ENCODE data around the gene NMNAT3.

NMNAT3 gene

GRCh38 chr3:139572847-139573672 is 104.7 kb downstream of the NMNAT3 start:
- no peaks in the 10 kb centered on the region for H3K79me2 ChIP-seq (ENCODE audit: control insufficient read depth, low read length)
- no peak overlapping the region for H3K27ac ChIP-seq (ENCODE audit: low read depth, low read length)
- no peaks in the 10 kb centered on the region; the same call in 1 of the 2 replicates for H3K27me3 ChIP-seq (ENCODE audit: control insufficient read depth, low read length)
- no peak overlapping the region for H3K4me2 ChIP-seq (ENCODE audit: low read length)
- no peaks in the 10 kb centered on the region for H4K20me1 ChIP-seq (ENCODE audit: control insufficient read depth, insufficient read depth, low read depth, low read length)
- no peak overlapping the region for H3K4me3 ChIP-seq (ENCODE audit: low read length)
- no peaks in the 10 kb centered on the region for H3K4me1 ChIP-seq (ENCODE audit: control insufficient read depth, low read length)
- H3K9me2 ChIP-seq (replicated peaks; ENCODE audit: control insufficient read depth, low read length), result no peaks in the 10 kb centered on the region
- H3K36me3 ChIP-seq (ENCODE audit: control insufficient read depth, low read length), result no peaks in the 10 kb centered on the region
- H3K9me3 ChIP-seq (ENCODE audit: control insufficient read depth, insufficient read depth, low read length), result no peaks in the 10 kb centered on the region
- H3F3A ChIP-seq (ENCODE audit: control insufficient read depth, insufficient read depth), result no peaks in the 10 kb centered on the region
- TF ChIP-seq, protein P1, sequence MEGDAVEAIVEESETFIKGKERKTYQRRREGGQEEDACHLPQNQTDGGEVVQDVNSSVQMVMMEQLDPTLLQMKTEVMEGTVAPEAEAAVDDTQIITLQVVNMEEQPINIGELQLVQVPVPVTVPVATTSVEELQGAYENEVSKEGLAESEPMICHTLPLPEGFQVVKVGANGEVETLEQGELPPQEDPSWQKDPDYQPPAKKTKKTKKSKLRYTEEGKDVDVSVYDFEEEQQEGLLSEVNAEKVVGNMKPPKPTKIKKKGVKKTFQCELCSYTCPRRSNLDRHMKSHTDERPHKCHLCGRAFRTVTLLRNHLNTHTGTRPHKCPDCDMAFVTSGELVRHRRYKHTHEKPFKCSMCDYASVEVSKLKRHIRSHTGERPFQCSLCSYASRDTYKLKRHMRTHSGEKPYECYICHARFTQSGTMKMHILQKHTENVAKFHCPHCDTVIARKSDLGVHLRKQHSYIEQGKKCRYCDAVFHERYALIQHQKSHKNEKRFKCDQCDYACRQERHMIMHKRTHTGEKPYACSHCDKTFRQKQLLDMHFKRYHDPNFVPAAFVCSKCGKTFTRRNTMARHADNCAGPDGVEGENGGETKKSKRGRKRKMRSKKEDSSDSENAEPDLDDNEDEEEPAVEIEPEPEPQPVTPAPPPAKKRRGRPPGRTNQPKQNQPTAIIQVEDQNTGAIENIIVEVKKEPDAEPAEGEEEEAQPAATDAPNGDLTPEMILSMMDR (IDR thresholded peaks at IDR 0.05; ENCODE audit: low read depth, low read length, poor library complexity, severe bottlenecking), result no peak
- TF ChIP-seq EZH2phosphoT487 (IDR thresholded peaks at IDR 0.05; ENCODE audit: borderline replicate concordance, low read length), result no peak

DNA sequence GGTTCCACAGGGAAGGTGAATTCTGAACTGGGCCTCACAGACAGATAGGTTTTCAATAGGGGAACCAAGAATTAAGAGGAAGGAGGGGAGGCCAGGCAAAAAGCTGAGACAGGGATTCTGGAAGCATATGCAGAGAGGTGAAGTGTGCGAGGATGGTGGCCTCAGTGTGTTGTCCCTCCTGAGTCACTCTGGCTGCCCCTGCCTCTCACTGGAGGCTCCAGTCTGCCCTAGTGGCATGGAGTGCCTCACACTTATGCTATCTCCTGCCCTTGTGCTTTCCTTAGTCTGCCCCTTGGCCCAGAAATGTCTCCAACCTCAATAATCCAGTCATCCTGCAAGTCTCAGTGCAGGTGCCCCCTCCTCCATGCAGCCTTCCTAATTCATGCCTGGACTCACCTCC is 106.1 kb downstream of the NMNAT3 start:
- Histone ChIP-seq H3K4me2 (ENCODE audit: low read length) (no peak overlapping the region), H3K4me3 (ENCODE audit: low read length) (no peak overlapping the region), H3K27ac (ENCODE audit: low read depth, low read length) (no peak overlapping the region), H4K20me1 (ENCODE audit: control insufficient read depth, insufficient read depth, low read depth, low read length) (no peaks in the 10 kb centered on the region), H3K9me3 (ENCODE audit: control insufficient read depth, insufficient read depth, low read length) (no peaks in the 10 kb centered on the region), H3K4me1 (ENCODE audit: control insufficient read depth, low read length) (no peaks in the 10 kb centered on the region), H3K27me3 (ENCODE audit: control insufficient read depth, low read length) (no peaks in the 10 kb centered on the region; the same call in 1 of the 2 replicates), H3F3A (ENCODE audit: control insufficient read depth, insufficient read depth) (no peaks in the 10 kb centered on the region), H3K9me2 (replicated peaks; ENCODE audit: control insufficient read depth, low read length) (no peaks in the 10 kb centered on the region), H3K36me3 (ENCODE audit: control insufficient read depth, low read length) (no peaks in the 10 kb centered on the region), H3K79me2 (ENCODE audit: control insufficient read depth, low read length) (no peaks in the 10 kb centered on the region)
- TF ChIP-seq EZH2phosphoT487 (IDR thresholded peaks at IDR 0.05; ENCODE audit: borderline replicate concordance, low read length), result no peak
- TF ChIP-seq, protein P1 (IDR thresholded peaks at IDR 0.05; ENCODE audit: low read depth, low read length, poor library complexity, severe bottlenecking), result no peak

GRCh38 chr3:139564294-139564861 is 113.4 kb downstream of the NMNAT3 start:
- no peak overlapping the region for H3K27ac ChIP-seq (ENCODE audit: low read depth, low read length)
- H3K4me1 ChIP-seq (ENCODE audit: control insufficient read depth, low read length), result no peaks in the 10 kb centered on the region
- H3K4me3 ChIP-seq (ENCODE audit: low read length), result no peak overlapping the region
- H3K9me2 ChIP-seq (replicated peaks; ENCODE audit: control insufficient read depth, low read length), result no peaks in the 10 kb centered on the region
- no peaks in the 10 kb centered on the region for H3K36me3 ChIP-seq (ENCODE audit: control insufficient read depth, low read length)
- H4K20me1 ChIP-seq (ENCODE audit: control insufficient read depth, insufficient read depth, low read depth, low read length), result no peaks in the 10 kb centered on the region
- no peak overlapping the region for H3K4me2 ChIP-seq (ENCODE audit: low read length)
- no peaks in the 10 kb centered on the region for H3F3A ChIP-seq (ENCODE audit: control insufficient read depth, insufficient read depth)
- H3K27me3 ChIP-seq (ENCODE audit: control insufficient read depth, low read length), result no peaks in the 10 kb centered on the region
- H3K9me3 ChIP-seq (ENCODE audit: control insufficient read depth, insufficient read depth, low read length), result no peaks in the 10 kb centered on the region
- TF ChIP-seq EZH2phosphoT487 (IDR thresholded peaks at IDR 0.05; ENCODE audit: borderline replicate concordance, low read length), result no peak
- TF ChIP-seq, protein P1 (IDR thresholded peaks at IDR 0.05; ENCODE audit: low read depth, low read length, poor library complexity, severe bottlenecking), result no peak
- H3K79me2 ChIP-seq (ENCODE audit: control insufficient read depth, low read length), result no peaks in the 10 kb centered on the region
